ENCODE data around the gene ARID3B. TPM values are rescaled to one million over a fixed set of nuclear protein-coding genes. Genes with fewer than 3 reads are reported as not detected.

Gene ARID3B
- total and polyA plus RNA-seq, 4 donors = 6.6 to 10.5 (median 10.2) TPM

- ATAC-seq (ENCODE audit: insufficient read depth, low FRiP score) = no peak
- H3K27me3 ChIP-seq (ENCODE audit: control insufficient read depth in 3 of 3, insufficient read depth in 3 of 3, low read length in 2 of 3) = no peaks in the 10 kb centered on the region
- TF ChIP-seq, protein P1, sequence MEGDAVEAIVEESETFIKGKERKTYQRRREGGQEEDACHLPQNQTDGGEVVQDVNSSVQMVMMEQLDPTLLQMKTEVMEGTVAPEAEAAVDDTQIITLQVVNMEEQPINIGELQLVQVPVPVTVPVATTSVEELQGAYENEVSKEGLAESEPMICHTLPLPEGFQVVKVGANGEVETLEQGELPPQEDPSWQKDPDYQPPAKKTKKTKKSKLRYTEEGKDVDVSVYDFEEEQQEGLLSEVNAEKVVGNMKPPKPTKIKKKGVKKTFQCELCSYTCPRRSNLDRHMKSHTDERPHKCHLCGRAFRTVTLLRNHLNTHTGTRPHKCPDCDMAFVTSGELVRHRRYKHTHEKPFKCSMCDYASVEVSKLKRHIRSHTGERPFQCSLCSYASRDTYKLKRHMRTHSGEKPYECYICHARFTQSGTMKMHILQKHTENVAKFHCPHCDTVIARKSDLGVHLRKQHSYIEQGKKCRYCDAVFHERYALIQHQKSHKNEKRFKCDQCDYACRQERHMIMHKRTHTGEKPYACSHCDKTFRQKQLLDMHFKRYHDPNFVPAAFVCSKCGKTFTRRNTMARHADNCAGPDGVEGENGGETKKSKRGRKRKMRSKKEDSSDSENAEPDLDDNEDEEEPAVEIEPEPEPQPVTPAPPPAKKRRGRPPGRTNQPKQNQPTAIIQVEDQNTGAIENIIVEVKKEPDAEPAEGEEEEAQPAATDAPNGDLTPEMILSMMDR (IDR thresholded peaks at IDR 0.05; ENCODE audit: control extremely low read depth, extremely low read depth) = no peak
These were observed 71.7 kb downstream of the ARID3B start for GRCh38 chr15:74612677-74613076.

GRCh38 chr15:74613089-74613952, 72.3 kb downstream of the ARID3B start:
- no peaks in the 10 kb centered on the region for H3K9me3 ChIP-seq (ENCODE audit: control insufficient read depth in 4 of 4, insufficient read depth in 3 of 4, low read length in 3 of 4)
- peaks cover 0 to 4% (median under 1%) of the 10 kb centered on the region in 4 donors for H3K36me3 ChIP-seq (ENCODE audit: control insufficient read depth in 4 of 4, insufficient read depth in 4 of 4, low read length in 4 of 4)
- 72 to 77% methylated on average over 6 of the region's 6 CpGs for WGBS, 2 donors
- no peak for ATAC-seq (ENCODE audit: insufficient read depth, low FRiP score)
- TF ChIP-seq, protein P1 (IDR thresholded peaks at IDR 0.05; ENCODE audit: control extremely low read depth, extremely low read depth) = no peak
- H3K4me1 ChIP-seq (ENCODE audit: control insufficient read depth in 5 of 5, insufficient read depth in 5 of 5, low read length in 5 of 5) = peaks cover 6 to 43% (median 21%) of the 10 kb centered on the region in 5 donors
- no peak overlapping the region for H3K27ac ChIP-seq (ENCODE audit: low read depth in 1 of 2, low read length in 1 of 2)
- no peak overlapping the region for H3K9ac ChIP-seq (ENCODE audit: insufficient read depth in 1 of 2, low read length in 2 of 2)
- H3K27me3 ChIP-seq (ENCODE audit: control insufficient read depth in 3 of 3, insufficient read depth in 3 of 3, low read length in 2 of 3) = no peaks in the 10 kb centered on the region
- DNase-seq = peak in 1 of 3 donors; percentile 18
- H3K4me3 ChIP-seq = no peak overlapping the region

More at GRCh38 chr15:74612677-74613076, 71.7 kb downstream of the ARID3B start:
- no peak for DNase-seq
- no peak overlapping the region for H3K4me3 ChIP-seq
- H3K27ac ChIP-seq (ENCODE audit: low read depth in 1 of 2, low read length in 1 of 2) = no peak overlapping the region
- H3K4me1 ChIP-seq (ENCODE audit: control insufficient read depth in 5 of 5, insufficient read depth in 5 of 5, low read length in 5 of 5) = peaks cover 4 to 40% (median 17%) of the 10 kb centered on the region in 5 donors
- peaks cover 0 to 4% (median 0%) of the 10 kb centered on the region in 4 donors for H3K36me3 ChIP-seq (ENCODE audit: control insufficient read depth in 4 of 4, insufficient read depth in 4 of 4, low read length in 4 of 4)
- no peak overlapping the region for H3K9ac ChIP-seq (ENCODE audit: insufficient read depth in 1 of 2, low read length in 2 of 2)
- no peaks in the 10 kb centered on the region for H3K9me3 ChIP-seq (ENCODE audit: control insufficient read depth in 4 of 4, insufficient read depth in 3 of 4, low read length in 3 of 4)
- WGBS, 2 donors = 90 to 95% methylated on average over 2 of the region's 2 CpGs

GRCh38 chr15:74613953-74614743, 73.1 kb downstream of the ARID3B start:
- TF ChIP-seq, protein P1 (IDR thresholded peaks at IDR 0.05; ENCODE audit: control extremely low read depth, extremely low read depth) = no peak
- Histone ChIP-seq H3K9ac (ENCODE audit: insufficient read depth in 1 of 2, low read length in 2 of 2) (peak overlapping the region in 1 of 2 donors; percentile 39), H3K4me1 (ENCODE audit: control insufficient read depth in 5 of 5, insufficient read depth in 5 of 5, low read length in 5 of 5) (peaks cover 10 to 43% (median 21%) of the 10 kb centered on the region in 5 donors), H3K27me3 (ENCODE audit: control insufficient read depth in 3 of 3, insufficient read depth in 3 of 3, low read length in 2 of 3) (no peaks in the 10 kb centered on the region), H3K9me3 (ENCODE audit: control insufficient read depth in 4 of 4, insufficient read depth in 3 of 4, low read length in 3 of 4) (no peaks in the 10 kb centered on the region), H3K27ac (ENCODE audit: low read depth in 1 of 2, low read length in 1 of 2) (peak overlapping the region; percentile 96 to 98), H3K36me3 (ENCODE audit: control insufficient read depth in 4 of 4, insufficient read depth in 4 of 4, low read length in 4 of 4) (peaks cover 0 to 9% (median 3%) of the 10 kb centered on the region in 4 donors), H3K4me3 (peak overlapping the region; percentile 94)
- DNase-seq (peak in 1 of 3 donors; percentile 86), ATAC-seq (ENCODE audit: insufficient read depth, low FRiP score) (no peak)
- 33 to 38% methylated on average over 38 of the region's 38 CpGs for WGBS, 2 donors
